Measurements from ENCODE around the gene UBR2. TPM values are rescaled to one million over a fixed set of nuclear protein-coding genes. Genes with fewer than 3 reads are reported as not detected.
"Not testable (repeated sequence)": the region's sequence is repeated elsewhere in the genome, so short reads cannot be mapped to it uniquely, and the experiment has no call there.

UBR2 gene
- total RNA-seq, 1 donor from 2014 or later = 8.3 TPM

DNA sequence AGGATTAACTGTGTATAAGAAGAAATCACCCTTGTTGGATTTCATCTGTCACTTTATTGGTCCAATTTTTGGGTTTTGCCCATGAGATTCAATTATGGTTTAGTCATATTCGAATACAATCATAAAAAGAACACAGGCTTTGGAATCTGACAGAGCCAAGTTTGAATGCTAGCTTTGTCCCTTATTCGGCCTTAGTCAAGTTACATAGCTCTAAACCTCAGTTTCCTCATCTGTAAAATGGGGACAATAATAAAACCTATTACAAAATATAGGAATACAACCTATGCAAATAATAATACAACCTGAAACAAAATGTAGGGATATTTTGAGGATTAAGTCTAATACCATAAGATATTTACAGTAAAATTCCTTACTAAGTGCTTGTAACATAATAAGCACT, 100.9 kb downstream of the UBR2 start:
- no peak for TF ChIP-seq CTCF (conservative IDR thresholded peaks at IDR 0.05; ENCODE audit: low read depth, low read length)
- no peak overlapping the region for H3K4me3 ChIP-seq (ENCODE audit: low read depth, low read length)
- DNase-seq (ENCODE audit: low read depth) = no peak

GRCh38 chr6:42674368-42674767, 110.5 kb downstream of the UBR2 start:
- not testable (repeated sequence) for H3K4me3 ChIP-seq (ENCODE audit: low read depth, low read length); DNase-seq (ENCODE audit: low read depth)

- no peak for DNase-seq (ENCODE audit: low read depth)
- no peak overlapping the region for H3K4me3 ChIP-seq (ENCODE audit: low read depth, low read length)
- TF ChIP-seq CTCF (conservative IDR thresholded peaks at IDR 0.05; ENCODE audit: low read depth, low read length) = no peak
These were observed 111.0 kb downstream of the UBR2 start for GRCh38 chr6:42674780-42675179.

GRCh38 chr6:42679358-42679757, 115.5 kb downstream of the UBR2 start:
- TF ChIP-seq CTCF (conservative IDR thresholded peaks at IDR 0.05; ENCODE audit: low read depth, low read length) = no peak
- no peak overlapping the region for H3K4me3 ChIP-seq (ENCODE audit: low read depth, low read length)
- DNase-seq (ENCODE audit: low read depth) = no peak

DNA sequence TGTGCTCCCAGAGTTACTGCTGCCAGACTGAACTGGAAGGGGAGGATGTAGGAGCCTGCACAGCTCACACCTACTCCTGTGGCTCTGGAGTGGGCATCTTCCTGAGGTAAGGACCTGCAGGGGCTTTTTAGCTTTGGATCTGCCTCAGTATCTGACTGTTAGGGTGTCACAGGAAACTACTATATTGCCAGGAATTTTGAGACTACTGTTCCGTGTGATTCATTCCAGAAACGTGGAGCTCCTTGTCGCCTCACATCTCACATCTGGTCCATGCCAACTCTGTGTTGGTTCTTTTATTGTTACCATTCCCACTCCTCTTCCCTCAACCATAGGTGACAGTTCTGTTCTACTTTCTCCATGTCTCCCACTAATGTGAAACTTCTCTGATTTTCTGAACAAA, 124.5 kb downstream of the UBR2 start:
- no peak for DNase-seq (ENCODE audit: low read depth)
- no peak overlapping the region for H3K4me3 ChIP-seq (ENCODE audit: low read depth, low read length)
- TF ChIP-seq CTCF (conservative IDR thresholded peaks at IDR 0.05; ENCODE audit: low read depth, low read length) = no peak

DNA sequence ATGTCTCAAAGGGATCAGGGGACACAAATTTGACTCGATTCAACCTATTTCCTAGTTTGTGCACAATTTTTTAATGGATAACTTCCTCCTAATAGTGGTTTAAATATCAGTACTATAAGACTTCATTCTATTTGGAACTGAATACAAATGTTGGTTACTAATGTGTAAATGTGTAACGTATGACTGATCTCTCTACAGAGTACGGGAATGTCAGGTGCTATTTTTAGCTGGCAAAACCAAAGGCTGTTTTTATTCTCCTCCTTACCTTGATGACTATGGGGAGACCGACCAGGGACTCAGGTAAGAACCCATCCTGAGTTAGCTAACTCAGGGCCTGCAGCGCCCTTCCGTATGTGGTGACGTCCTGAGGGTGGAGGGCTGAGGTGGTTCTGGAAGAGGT, 125.5 kb downstream of the UBR2 start:
- TF ChIP-seq CTCF (conservative IDR thresholded peaks at IDR 0.05; ENCODE audit: low read depth, low read length) = no peak
- no peak overlapping the region for H3K4me3 ChIP-seq (ENCODE audit: low read depth, low read length)
- DNase-seq (ENCODE audit: low read depth) = peak; percentile 33

DNA sequence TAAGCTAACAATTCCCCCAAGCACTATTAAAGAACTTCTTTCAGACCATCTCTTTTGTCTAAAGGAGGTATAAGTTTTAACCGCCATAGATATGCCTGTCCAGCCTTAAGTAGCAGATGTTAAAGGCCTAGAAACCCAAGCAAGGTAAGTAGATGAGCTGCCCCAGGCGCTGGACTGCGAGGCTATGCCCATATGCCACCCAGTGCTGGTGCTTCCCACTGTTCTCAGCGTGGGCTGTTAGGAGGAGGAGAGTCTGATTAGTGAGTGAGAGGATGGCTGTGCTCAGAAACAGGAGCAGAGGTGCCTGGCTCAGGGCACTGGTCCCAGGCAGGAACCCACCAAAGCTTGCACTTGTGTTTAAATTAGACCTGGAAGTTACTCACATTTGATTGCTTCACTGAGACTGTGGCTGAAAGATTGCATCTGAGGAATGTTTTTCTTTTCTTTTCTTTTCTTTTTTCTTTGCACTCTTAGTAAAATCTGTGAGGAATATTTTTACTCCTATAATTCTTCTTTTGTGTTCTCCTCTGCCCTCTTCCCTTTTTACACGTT, 126.4 kb downstream of the UBR2 start:
- no peak overlapping the region for H3K4me3 ChIP-seq (ENCODE audit: low read depth, low read length)
- DNase-seq (ENCODE audit: low read depth) = no peak
- TF ChIP-seq CTCF (conservative IDR thresholded peaks at IDR 0.05; ENCODE audit: low read depth, low read length) = no peak

All from epithelial cell of proximal tubule (primary cell).